Measurements from ENCODE around the gene GRID2IP. TPM values are rescaled to one million over a fixed set of nuclear protein-coding genes. Genes with fewer than 3 reads are reported as not detected.

GRID2IP gene
- total RNA-seq, 1 donor from 2014 or later, result 0.41 TPM

DNA sequence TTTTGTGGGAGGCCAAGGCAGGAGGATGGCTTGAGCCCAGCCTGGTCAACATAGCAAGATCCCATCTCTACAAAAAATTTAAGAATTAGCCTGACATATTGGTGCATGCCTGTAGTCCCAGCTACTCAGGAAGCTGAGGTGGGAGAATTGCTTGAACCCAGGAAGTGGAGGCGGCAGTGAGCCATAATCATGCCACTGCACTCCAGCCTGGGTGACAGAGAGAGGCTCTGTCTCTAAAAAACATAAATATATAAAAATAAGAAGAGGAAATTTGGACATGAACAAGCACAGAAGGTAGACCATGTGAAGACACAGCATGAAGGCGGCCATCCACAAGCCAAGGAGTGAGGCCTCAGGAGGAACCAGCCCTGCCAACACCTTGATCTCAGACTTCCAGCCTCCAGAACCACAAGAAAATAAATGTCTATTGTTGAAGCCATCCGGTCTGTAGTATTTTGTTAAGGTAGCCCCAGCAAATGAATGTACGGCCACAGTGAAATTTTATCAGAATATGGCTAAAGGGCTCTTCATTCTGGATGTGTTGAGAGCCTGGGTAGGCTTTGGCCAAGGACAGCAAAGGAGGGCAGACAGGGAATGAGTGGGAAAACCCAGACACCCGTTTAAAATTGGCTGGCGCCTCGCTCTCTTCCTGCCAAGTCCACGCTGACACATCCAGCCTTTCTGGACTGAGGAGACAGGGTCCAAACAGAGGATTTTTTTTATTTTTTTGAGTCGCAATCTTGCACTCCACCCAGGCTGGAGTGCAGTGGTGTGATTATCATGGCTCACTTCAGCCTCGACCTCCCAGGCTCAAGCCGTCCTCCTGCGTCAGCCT lies 12.9 kb upstream of the GRID2IP start:
- DNase-seq (ENCODE audit: low spot score in 2 of 2) (no peak), FAIRE-seq (no peak)

- FAIRE-seq (no peak), DNase-seq (ENCODE audit: low spot score in 2 of 2) (no peak)
Measured at GRCh38 chr7:6562106-6562505, 10.8 kb upstream of the GRID2IP start.

- DNase-seq (ENCODE audit: low spot score in 2 of 2) (no peak), FAIRE-seq (no peak)
Measured at GRCh38 chr7:6559896-6560295, 8.6 kb upstream of the GRID2IP start.

DNA sequence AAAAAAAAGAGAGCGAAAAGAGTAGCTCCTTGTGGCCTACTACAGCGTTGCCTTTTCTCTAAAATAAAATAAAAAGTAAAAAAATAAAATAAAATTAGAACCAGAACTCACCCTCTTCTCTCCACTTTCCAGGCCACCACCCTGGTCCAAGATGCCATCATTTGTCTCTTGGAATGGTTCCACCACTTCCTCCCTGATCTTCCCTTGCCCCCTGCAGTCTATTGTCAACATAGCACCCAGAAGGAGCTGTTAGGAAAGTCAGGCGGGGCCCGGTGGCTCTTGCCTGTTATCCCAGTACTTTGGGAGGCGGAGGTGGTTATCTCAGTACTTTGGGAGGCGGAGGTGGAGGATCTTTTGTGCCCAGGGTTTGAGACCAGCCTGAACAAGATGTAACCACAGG lies 7.6 kb upstream of the GRID2IP start:
- DNase-seq (ENCODE audit: low spot score in 2 of 2), result no peak
- FAIRE-seq, result no peak

DNA sequence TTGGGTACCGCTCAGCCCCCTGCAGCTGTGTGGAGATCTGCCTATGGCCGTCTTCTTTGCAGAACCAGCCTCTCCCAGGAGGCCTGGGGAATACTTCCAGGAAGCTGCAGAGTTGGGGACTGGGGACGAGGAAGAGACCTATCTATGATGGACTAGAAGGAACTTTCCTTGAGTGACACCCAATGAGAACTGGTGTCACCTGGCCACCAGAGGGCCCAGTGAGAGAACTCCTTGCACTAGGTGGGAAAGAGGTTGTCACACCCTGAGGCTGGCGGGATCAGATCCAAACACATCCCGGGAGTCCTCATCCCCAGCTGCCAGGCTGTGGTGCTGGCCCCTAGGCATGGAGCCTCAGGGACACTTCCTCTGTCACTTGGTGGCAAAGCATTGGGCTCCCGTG lies 4.9 kb upstream of the GRID2IP start:
- no peak for DNase-seq (ENCODE audit: low spot score in 2 of 2)
- no peak for FAIRE-seq

DNA sequence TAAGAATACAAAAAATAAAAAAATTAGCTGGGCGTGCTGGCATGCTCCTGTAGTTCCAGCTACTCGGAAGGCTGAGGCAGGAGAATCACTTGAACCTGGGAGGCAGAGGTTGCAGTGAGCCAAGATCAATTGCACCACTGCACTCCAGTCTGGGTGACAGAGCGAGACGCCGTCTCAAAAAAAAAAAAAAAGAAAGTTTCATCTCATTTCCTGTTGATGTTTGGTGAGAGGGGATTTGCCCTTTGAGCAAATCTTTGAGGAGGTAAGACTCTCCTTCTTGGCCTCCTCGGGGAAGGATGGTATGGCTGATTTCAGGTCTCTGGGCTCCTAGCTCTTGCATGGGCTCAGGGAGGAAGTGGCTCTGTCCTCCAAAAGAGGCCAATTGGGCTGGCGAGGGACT lies 3.6 kb upstream of the GRID2IP start:
- no peak for FAIRE-seq
- DNase-seq (ENCODE audit: low spot score in 2 of 2), result no peak

- DNase-seq (ENCODE audit: low spot score in 2 of 2) (no peak), FAIRE-seq (no peak)
Measured at GRCh38 chr7:6553448-6554044, 2.3 kb upstream of the GRID2IP start.

DNA sequence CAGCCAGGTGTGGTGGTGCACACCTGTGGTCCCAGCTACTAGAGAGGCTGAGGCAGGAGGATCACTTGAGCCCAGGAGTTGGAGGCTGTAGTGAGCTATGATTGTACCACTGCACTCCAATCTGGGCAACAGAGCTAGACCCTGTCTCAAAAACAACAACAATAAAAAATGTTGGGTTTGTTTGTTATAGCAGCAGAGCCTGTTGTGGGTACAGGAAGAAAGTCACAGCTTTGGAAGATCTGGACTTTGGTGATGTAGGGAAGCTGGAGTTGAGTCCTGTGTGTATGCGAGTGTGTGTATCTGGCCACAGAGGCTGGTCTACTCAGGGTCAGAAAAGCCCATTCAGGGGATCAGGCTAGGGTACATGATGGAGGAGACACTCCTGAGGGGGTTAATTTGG lies 3.9 kb downstream of the GRID2IP start:
- DNase-seq (ENCODE audit: low spot score in 2 of 2) (no peak), FAIRE-seq (no peak)

DNA sequence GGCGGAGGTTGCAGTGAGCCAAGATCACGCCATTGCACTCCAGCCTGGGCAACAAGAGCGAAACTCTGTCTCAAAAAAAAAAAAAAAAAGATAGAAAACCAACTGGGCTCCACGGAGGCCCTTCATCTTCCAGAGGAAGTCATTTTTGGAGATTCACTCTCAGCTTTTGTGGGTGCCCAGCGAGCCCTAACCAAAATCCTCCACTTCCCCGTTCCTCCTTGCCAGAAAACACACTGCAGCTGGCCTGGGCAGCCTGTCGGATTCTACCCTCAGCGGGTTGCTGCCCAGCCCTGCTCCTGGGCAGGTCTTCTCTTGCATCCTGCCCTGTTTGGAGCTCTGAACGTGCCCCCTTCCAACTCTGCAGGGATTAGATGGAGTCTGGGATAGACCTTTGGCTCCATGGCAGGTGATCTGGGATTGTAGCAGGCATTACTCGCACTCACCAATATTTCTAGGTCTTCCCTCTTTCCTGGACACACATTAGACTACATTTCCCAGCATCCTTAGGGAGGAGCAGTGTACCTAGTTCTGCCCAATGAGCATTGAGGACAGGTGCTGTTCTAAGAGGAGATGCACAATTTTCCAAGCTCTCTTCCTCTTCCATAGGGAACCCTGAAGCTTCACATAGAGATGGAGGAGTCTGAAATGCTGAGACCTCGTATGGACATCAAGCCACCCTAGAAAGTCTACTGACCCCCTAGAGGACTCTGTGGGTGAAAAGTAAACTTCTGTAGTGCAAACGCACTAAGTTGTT lies 4.6 kb downstream of the GRID2IP start:
- DNase-seq (ENCODE audit: low spot score in 2 of 2) (no peak), FAIRE-seq (no peak)

DNA sequence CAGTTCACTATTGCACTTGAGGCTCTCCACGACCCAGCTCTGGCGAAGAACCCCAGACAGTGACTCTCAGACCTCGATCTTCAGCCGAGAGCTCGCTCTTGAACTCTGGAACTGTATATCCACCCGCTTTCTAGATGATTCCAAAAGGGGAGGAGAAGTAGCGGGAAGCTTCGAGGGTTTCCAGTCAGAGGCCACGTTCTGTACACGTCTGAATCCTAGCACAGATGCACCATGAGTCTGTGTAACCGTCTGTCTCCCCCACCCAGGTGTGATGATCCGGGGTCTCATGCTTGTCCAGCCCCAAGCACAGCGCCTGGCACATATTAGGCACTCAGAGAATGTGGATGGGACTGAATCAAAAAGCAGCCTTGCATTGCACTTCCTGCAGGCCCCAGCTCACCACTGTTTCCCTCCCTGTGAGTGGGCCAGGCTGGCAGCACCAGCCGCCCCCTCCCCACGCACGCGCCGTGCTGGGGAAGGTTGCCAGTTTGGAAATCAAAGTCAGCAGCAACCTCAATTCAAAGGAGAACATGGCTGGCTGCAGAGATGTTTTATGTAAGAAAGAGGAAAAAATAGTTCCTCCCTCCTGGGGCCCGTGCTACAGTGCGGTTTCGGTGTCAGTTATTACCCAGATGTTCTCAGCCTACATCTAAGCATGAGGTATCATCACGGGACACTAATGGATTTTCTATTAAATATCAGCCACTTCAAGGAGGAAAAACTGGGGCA lies 5.7 kb downstream of the GRID2IP start:
- no peak for FAIRE-seq
- no peak for DNase-seq (ENCODE audit: low spot score in 2 of 2)

GRCh38 chr7:6542368-6542767 lies 8.9 kb downstream of the GRID2IP start:
- FAIRE-seq, result no peak
- no peak for DNase-seq (ENCODE audit: low spot score in 2 of 2)

GRCh38 chr7:6536262-6537260 lies 14.7 kb downstream of the GRID2IP start:
- peak in 1 of 2 donors; percentile 72 for DNase-seq (ENCODE audit: low spot score in 2 of 2)
- FAIRE-seq, result no peak

GRCh38 chr7:6533893-6534495 lies 17.3 kb downstream of the GRID2IP start:
- no peak for DNase-seq (ENCODE audit: low spot score in 2 of 2)
- FAIRE-seq, result no peak

- FAIRE-seq, result no peak
Measured at GRCh38 chr7:6532516-6532915, 18.7 kb downstream of the GRID2IP start.

GRCh38 chr7:6531492-6532279 lies 19.6 kb downstream of the GRID2IP start:
- DNase-seq (ENCODE audit: low spot score in 2 of 2) (no peak), FAIRE-seq (no peak)

More at GRCh38 chr7:6532516-6532915, 18.7 kb downstream of the GRID2IP start:
- peak in 1 of 2 donors; percentile 23 for DNase-seq (ENCODE audit: low spot score in 2 of 2)

DNA sequence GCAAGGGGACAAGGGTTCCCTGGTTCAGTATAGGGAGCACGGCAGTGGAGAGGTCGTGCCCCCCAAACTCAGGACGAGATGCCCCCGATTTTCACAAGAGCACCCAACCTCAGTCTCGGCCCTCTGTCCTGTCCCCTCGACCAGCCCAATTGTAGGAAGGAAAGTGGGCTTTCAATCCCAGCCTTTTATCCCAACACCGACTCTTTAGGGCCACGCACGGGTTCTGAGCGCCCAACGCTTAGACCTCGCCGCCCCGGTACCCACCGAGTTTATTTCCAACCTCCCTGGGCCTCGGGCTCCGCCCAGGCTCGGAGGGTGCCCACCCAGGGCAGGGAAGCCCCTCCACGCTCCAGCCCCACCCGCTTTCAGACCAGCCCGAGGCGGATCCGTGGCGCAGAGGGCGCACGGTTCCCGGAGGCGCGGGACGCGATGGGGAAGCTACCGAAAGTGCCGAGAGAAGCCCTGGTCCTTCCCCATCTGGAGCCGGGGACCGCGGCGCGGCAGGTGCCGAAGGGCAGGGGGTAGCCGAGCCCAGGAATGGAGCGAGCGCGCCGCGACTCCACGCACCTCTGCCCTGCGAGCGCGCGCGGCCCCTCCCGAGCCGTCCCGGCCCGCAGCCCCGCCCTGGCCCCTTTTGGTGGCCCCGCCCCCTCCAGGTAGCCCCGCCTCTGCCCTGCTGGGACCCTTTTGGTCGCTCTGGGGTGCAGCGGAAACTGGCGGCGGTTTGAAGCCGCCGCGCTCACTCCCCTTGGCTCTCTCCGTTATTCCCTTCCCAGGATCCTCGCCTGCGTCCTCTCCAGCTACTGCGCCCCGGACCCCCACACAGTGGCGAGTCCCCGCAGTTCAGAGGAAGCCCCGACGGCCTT lies 20.4 kb downstream of the GRID2IP start:
- FAIRE-seq (no peak), DNase-seq (ENCODE audit: low spot score in 2 of 2) (no peak)

DNA sequence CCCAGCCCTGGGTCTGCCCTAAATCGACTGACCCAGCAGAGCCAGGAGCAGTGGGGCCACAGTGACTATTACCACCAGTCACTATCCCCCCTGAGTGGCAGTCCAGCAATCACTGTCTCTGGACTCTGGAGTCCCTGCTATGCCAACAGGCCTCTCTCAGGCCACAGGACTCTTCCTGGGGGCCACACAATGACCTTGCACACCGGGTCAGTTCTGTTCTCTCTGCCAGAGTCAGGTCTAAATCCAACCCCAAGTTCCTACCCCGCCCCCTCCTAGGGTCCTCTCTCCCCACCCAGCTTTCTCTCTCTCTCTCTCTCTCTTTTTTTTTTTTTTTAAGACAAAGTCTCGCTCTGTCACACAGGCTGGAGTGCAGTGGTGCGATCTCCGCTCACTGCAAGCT lies 21.6 kb downstream of the GRID2IP start:
- FAIRE-seq (no peak), DNase-seq (ENCODE audit: low spot score in 2 of 2) (no peak)
